Neural cell (in vitro differentiated cells): Measurements from ENCODE around the gene TMEM255B. TPM values are rescaled to one million over a fixed set of nuclear protein-coding genes. Genes with fewer than 3 reads are reported as not detected.

Experiments used
- H2AFZ ChIP-seq: fragments of 200-600, 300-800 bp; sonication (generic), shearing (Covaris generic); 2 replicates; pipeline ENCODE4 v1.6.0; 2014; ENCODE audit warnings: low read depth, mild to moderate bottlenecking, antibody characterized with exemption, low read length, moderate library complexity
- H3F3A ChIP-seq: fragments of 200-600 bp; shearing (Covaris generic); 2 replicates; pipeline ENCODE4 v1.6.1; 2016; ENCODE audit warnings: mild to moderate bottlenecking, moderate library complexity, mixed read lengths, antibody characterized with exemption, low read length; ENCODE audit not compliant: insufficient read depth, poor library complexity, severe bottlenecking
- H3K27ac ChIP-seq: fragments of 200-600, 300-800 bp; sonication (generic), shearing (Covaris generic); 2 replicates; pipeline ENCODE4 v1.5.1; 2014; ENCODE audit warnings: mild to moderate bottlenecking, low read length, moderate library complexity
- H3K27me3 ChIP-seq: fragments of 300-800, 200-600 bp; sonication (generic), shearing (Covaris generic); 2 replicates; pipeline ENCODE4 v1.6.0; 2014; ENCODE audit warnings: mild to moderate bottlenecking, low read depth, low read length, moderate library complexity; ENCODE audit not compliant: insufficient read depth
- H3K36me3 ChIP-seq: fragments of 300-800, 200-600 bp; sonication (generic), shearing (Covaris generic); 2 replicates; pipeline ENCODE4 v1.5.1; 2014; ENCODE audit warnings: mild to moderate bottlenecking, antibody characterized with exemption, low read length, moderate library complexity; ENCODE audit not compliant: insufficient read depth
- H3K4me2 ChIP-seq: fragments of 300-800, 200-600 bp; sonication (generic), shearing (Covaris generic); 2 replicates; pipeline ENCODE4 v1.6.0; 2014; ENCODE audit warnings: mild to moderate bottlenecking, low read length
- H3K4me3 ChIP-seq: fragments of 300-800, 200-600 bp; sonication (generic), shearing (Covaris generic); 2 replicates; pipeline ENCODE4 v1.5.1; 2014; ENCODE audit warnings: mild to moderate bottlenecking, low read length, moderate library complexity
- H3K79me2 ChIP-seq: fragments of 200-600 bp; shearing (Covaris generic); replicated peaks from 2 replicates; pipeline ENCODE4 v1.6.0; 2014; ENCODE audit warnings: mild to moderate bottlenecking, low read length, moderate library complexity; ENCODE audit not compliant: insufficient read depth
- H3K9ac ChIP-seq: fragments of 300-800, 200-600 bp; sonication (generic), shearing (Covaris generic); 2 replicates; pipeline ENCODE4 v1.6.1; 2016; ENCODE audit warnings: mild to moderate bottlenecking, low read length, mixed read lengths
- H3K9me2 ChIP-seq: fragments of 200-600 bp; shearing (Covaris generic); 2 replicates; pipeline ENCODE4 v1.6.1; 2016; ENCODE audit warnings: mild to moderate bottlenecking, low read length, mixed read lengths; ENCODE audit not compliant: insufficient read depth
- H3K9me3 ChIP-seq: fragments of 200-600, 300-800 bp; sonication (generic), shearing (Covaris generic); 2 replicates; pipeline ENCODE4 v1.6.1; 2016; ENCODE audit warnings: mild to moderate bottlenecking, mixed run types, low read length, moderate library complexity, mixed read lengths
- H4K20me1 ChIP-seq: fragments of 200-600 bp; shearing (Covaris generic); 2 replicates; pipeline ENCODE4 v1.6.1; 2016; ENCODE audit warnings: mild to moderate bottlenecking, mixed run types; ENCODE audit not compliant: insufficient read depth
- CTCF ChIP-seq: fragments of 450-650 bp; IDR thresholded peaks from 2 replicates; pipeline ENCODE4 v1.5.1; 2014; ENCODE audit warnings: antibody characterized with exemption, mild to moderate bottlenecking, moderate library complexity; ENCODE audit not compliant: poor library complexity, severe bottlenecking
- EP300 ChIP-seq: fragments of 450-650 bp; conservative IDR thresholded peaks from 2 replicates; pipeline ENCODE4 v1.6.1; 2014; ENCODE audit warnings: antibody characterized with exemption, mild to moderate bottlenecking, moderate library complexity; ENCODE audit not compliant: poor library complexity, severe bottlenecking
- EZH2 ChIP-seq: fragments of 200-600, 300-800 bp; shearing (Covaris generic), sonication (generic); IDR thresholded peaks from 2 replicates; pipeline ENCODE4 v1.6.1; 2014; ENCODE audit warnings: antibody characterized with exemption, low read length, borderline replicate concordance, mild to moderate bottlenecking; ENCODE audit not compliant: insufficient read depth, poor library complexity, severe bottlenecking
- MXI1 ChIP-seq: fragments of 450-650 bp; conservative IDR thresholded peaks from 2 replicates; pipeline ENCODE4 v1.6.1; 2014; ENCODE audit warnings: antibody characterized with exemption, mild to moderate bottlenecking; ENCODE audit not compliant: poor library complexity, severe bottlenecking
- POLR2AphosphoS5 ChIP-seq: IDR thresholded peaks from 2 replicates; pipeline ENCODE4 v1.6.1; 2012
- RAD21 ChIP-seq: fragments of 450-650 bp; conservative IDR thresholded peaks from 2 replicates; pipeline ENCODE4 v1.6.1; 2014; ENCODE audit warnings: antibody characterized with exemption, mild to moderate bottlenecking, moderate library complexity
- SMC3 ChIP-seq: fragments of 450-650 bp; conservative IDR thresholded peaks from 2 replicates; pipeline ENCODE4 v1.6.1; 2014; ENCODE audit warnings: antibody characterized with exemption, mild to moderate bottlenecking, moderate library complexity; ENCODE audit not compliant: poor library complexity
- TAF1 ChIP-seq: IDR thresholded peaks from 2 replicates; pipeline ENCODE4 v1.6.1; 2012; ENCODE audit warnings: low read depth
- polyA plus RNA-seq: library from polyadenylated mRNA; depleted of rRNA; stranded (reverse); fragments of >200 nt; gene quantifications from 2 replicates; pipeline ENCODE4 v1.2.3, GENCODE V29; 2014
- TF ChIP-seq, protein P1 (sequence below): IDR thresholded peaks from 2 replicates; pipeline ENCODE4 v1.6.1; 2012; ENCODE audit warnings: borderline replicate concordance

The TMEM255B gene
- polyA plus RNA-seq, 1 donor from 2014 or later: not detected

DNA sequence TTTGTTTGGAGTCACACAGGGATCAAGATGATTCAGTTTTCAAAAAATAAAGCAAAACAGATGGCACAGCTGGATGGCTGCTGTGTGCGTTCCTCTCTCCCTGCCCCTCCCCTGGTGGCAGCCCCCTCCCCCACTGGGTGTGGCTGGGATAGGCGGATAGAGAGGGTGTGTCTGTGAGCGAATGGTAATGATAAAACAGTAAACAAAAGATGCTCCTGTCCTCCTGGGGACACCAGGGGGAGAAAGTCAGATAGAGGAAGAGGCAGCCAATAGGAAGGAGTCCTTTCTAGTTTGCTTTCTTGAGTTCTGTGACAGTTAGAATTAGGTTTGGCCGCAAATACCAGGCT lies 6.5 kb downstream of the TMEM255B start:
- Histone ChIP-seq H3K4me3 (no peak overlapping the region), H3K4me2 (no peak overlapping the region), H2AFZ (no peak overlapping the region), H3K27me3 (peaks cover 8% of the 10 kb centered on the region), H3K9me3 (no peaks in the 10 kb centered on the region), H4K20me1 (no peaks in the 10 kb centered on the region), H3K36me3 (no peaks in the 10 kb centered on the region), H3K9ac (no peak overlapping the region), H3K27ac (no peak overlapping the region), H3F3A (no peaks in the 10 kb centered on the region), H3K9me2 (no peaks in the 10 kb centered on the region), H3K79me2 (no peaks in the 10 kb centered on the region)
- TF ChIP-seq MXI1 (no peak), EP300 (no peak), POLR2AphosphoS5 (no peak), SMC3 (no peak), CTCF (no peak), TAF1 (no peak), EZH2 (no peak), RAD21 (no peak)
- TF ChIP-seq, protein P1, sequence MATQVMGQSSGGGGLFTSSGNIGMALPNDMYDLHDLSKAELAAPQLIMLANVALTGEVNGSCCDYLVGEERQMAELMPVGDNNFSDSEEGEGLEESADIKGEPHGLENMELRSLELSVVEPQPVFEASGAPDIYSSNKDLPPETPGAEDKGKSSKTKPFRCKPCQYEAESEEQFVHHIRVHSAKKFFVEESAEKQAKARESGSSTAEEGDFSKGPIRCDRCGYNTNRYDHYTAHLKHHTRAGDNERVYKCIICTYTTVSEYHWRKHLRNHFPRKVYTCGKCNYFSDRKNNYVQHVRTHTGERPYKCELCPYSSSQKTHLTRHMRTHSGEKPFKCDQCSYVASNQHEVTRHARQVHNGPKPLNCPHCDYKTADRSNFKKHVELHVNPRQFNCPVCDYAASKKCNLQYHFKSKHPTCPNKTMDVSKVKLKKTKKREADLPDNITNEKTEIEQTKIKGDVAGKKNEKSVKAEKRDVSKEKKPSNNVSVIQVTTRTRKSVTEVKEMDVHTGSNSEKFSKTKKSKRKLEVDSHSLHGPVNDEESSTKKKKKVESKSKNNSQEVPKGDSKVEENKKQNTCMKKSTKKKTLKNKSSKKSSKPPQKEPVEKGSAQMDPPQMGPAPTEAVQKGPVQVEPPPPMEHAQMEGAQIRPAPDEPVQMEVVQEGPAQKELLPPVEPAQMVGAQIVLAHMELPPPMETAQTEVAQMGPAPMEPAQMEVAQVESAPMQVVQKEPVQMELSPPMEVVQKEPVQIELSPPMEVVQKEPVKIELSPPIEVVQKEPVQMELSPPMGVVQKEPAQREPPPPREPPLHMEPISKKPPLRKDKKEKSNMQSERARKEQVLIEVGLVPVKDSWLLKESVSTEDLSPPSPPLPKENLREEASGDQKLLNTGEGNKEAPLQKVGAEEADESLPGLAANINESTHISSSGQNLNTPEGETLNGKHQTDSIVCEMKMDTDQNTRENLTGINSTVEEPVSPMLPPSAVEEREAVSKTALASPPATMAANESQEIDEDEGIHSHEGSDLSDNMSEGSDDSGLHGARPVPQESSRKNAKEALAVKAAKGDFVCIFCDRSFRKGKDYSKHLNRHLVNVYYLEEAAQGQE: no peak

DNA sequence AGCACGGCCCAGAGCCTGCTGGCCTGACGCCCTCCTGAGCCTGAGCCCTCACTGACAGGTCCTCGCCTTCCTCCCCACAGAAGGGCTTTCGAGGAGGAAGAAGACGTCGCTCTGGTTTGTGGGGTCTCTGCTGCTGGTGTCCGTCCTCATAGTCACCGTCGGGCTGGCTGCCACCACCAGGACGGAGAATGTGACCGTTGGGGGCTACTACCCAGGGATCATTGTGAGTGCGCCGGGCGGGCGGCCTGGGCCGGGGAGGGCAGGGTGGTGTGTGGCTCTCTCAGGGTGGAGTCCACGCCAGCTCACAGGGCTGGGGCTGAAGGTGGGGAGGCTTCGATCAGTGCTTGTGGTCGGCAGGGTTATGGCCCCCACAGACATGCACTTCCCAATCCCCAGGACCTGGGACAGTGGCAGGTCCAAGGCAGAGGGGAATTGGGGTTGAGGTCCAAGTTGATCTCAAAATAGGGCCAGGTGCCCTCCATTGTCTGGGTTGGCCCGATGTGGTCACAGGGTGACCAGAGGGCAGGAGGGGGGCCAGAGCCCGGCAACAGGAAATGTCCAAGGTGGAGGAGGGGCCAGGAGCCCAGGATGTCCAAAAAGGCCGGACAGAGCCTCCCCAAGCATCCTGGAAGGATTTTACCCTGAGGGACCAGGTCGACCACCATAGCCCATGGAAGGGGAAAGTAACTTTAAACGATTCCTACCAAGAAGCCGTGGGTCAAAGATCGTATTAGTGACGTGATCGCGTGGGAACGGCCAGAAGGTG lies 7.2 kb downstream of the TMEM255B start:
- no peaks in the 10 kb centered on the region for H3K79me2 ChIP-seq
- peaks cover 2% of the 10 kb centered on the region for H3K27me3 ChIP-seq
- H3K9me2 ChIP-seq: no peaks in the 10 kb centered on the region
- H3K27ac ChIP-seq: no peak overlapping the region
- no peak overlapping the region for H2AFZ ChIP-seq
- H4K20me1 ChIP-seq: no peaks in the 10 kb centered on the region
- H3K9ac ChIP-seq: no peak overlapping the region
- H3K36me3 ChIP-seq: no peaks in the 10 kb centered on the region
- H3F3A ChIP-seq: no peaks in the 10 kb centered on the region
- no peaks in the 10 kb centered on the region for H3K9me3 ChIP-seq
- no peak overlapping the region for H3K4me3 ChIP-seq
- no peak overlapping the region for H3K4me2 ChIP-seq
- TF ChIP-seq CTCF: no peak
- no peak for TF ChIP-seq MXI1
